NCI-H2107 treated with DMSO at 0.1 percent for 48 hours (cell line): ENCODE data around the gene SMIM35.
"Not testable (repeated sequence)": the region's sequence is repeated elsewhere in the genome, so short reads cannot be mapped to it uniquely, and the experiment has no call there.

ENCODE experiments used
- DNase-seq: peaks from one replicate; lab custom pipeline; 2025; ENCODE audit not compliant: unreplicated experiment; lab: John Stamatoyannopoulos, UW

The SMIM35 gene

GRCh38 chr11:118046051-118046963 lies 40.5 kb downstream of the SMIM35 start:
- DNase-seq = peak; percentile 46

- peak; percentile 57 for DNase-seq
Observed at GRCh38 chr11:118045191-118045590, 41.6 kb downstream of the SMIM35 start.

GRCh38 chr11:118042796-118043195 lies 44.0 kb downstream of the SMIM35 start:
- no peak for DNase-seq

- DNase-seq = no peak
Observed at GRCh38 chr11:118042141-118042540, 44.6 kb downstream of the SMIM35 start.

GRCh38 chr11:118033443-118033842 lies 53.3 kb downstream of the SMIM35 start:
- no peak for DNase-seq

- no peak for DNase-seq
Observed at GRCh38 chr11:118028626-118029025, 58.1 kb downstream of the SMIM35 start.

- DNase-seq = no peak
Observed at GRCh38 chr11:118027694-118028093, 59.1 kb downstream of the SMIM35 start.

GRCh38 chr11:118021146-118021545 lies 65.6 kb downstream of the SMIM35 start:
- DNase-seq = no peak

- no peak for DNase-seq
Observed at GRCh38 chr11:118018401-118018800, 68.4 kb downstream of the SMIM35 start.

GRCh38 chr11:118017631-118018315 lies 69.0 kb downstream of the SMIM35 start:
- no peak for DNase-seq

- DNase-seq = no peak
Observed at GRCh38 chr11:118017111-118017510, 69.7 kb downstream of the SMIM35 start.

- DNase-seq = no peak
Observed at GRCh38 chr11:118016104-118016503, 70.7 kb downstream of the SMIM35 start.

GRCh38 chr11:118015385-118015841 lies 71.3 kb downstream of the SMIM35 start:
- DNase-seq = no peak

- DNase-seq = no peak
Observed at GRCh38 chr11:118014022-118014421, 72.7 kb downstream of the SMIM35 start.

GRCh38 chr11:118012083-118012669 lies 74.6 kb downstream of the SMIM35 start:
- no peak for DNase-seq

GRCh38 chr11:118010738-118011461 lies 75.9 kb downstream of the SMIM35 start:
- no peak for DNase-seq

GRCh38 chr11:118009864-118010737 lies 76.7 kb downstream of the SMIM35 start:
- DNase-seq = no peak

GRCh38 chr11:118008271-118008911 lies 78.4 kb downstream of the SMIM35 start:
- DNase-seq = no peak

GRCh38 chr11:118007563-118008270 lies 79.0 kb downstream of the SMIM35 start:
- DNase-seq = not testable (repeated sequence)
